Calu3 (cell line): ENCODE results near the gene SYNE2. TPM values are rescaled to one million over a fixed set of nuclear protein-coding genes. Genes with fewer than 3 reads are reported as not detected.

Experiments
- BruUV-seq: library from RNA; stranded (reverse); fragments of 400-500 nt; replicated peaks from 2 replicates; lab custom pipeline; 2021; lab: Mats Ljungman, UMichigan
- CTCF ChIA-PET: fragments of 300-600 bp; sonication (Branson Sonifier 250); formaldehyde crosslinking; loops from one replicate; lab custom pipeline; 2022; ENCODE audit warnings: antibody characterized with exemption; lab: Charles Lee
- DNase-seq: peaks from one replicate; pipeline ENCODE4 v3.0.0; 2022
- H3K27ac Mint-ChIP-seq: one replicate; pipeline ENCODE4 v1.8.0; 2022; ENCODE audit warnings: mixed read lengths; ENCODE audit not compliant: unreplicated experiment
- H3K27me3 Mint-ChIP-seq: one replicate; pipeline ENCODE4 v1.8.0; 2022; ENCODE audit warnings: mixed read lengths; ENCODE audit not compliant: unreplicated experiment
- H3K36me3 Mint-ChIP-seq: one replicate; pipeline ENCODE4 v1.8.0; 2022; ENCODE audit warnings: mild to moderate bottlenecking, moderate library complexity, mixed read lengths; ENCODE audit not compliant: insufficient read depth, unreplicated experiment
- H3K4me1 Mint-ChIP-seq: one replicate; pipeline ENCODE4 v1.8.0; 2022; ENCODE audit warnings: mild to moderate bottlenecking, low read depth, mixed read lengths; ENCODE audit not compliant: unreplicated experiment
- H3K4me3 Mint-ChIP-seq: one replicate; pipeline ENCODE4 v1.8.0; 2022; ENCODE audit warnings: mild to moderate bottlenecking, low read depth, moderate library complexity, mixed read lengths; ENCODE audit not compliant: unreplicated experiment
- H3K9me3 Mint-ChIP-seq: one replicate; pipeline ENCODE4 v1.8.0; 2022; ENCODE audit warnings: low read depth, mixed read lengths; ENCODE audit not compliant: unreplicated experiment
- intact Hi-C: fragments of 100-400 bp; cut with micrococcal nuclease; formaldehyde crosslinking; loops from one replicate; pipeline ENCODE4 v1.10.0; 2022; ENCODE audit not compliant: unreplicated experiment
- total RNA-seq: library from RNA; stranded (reverse); gene quantifications from 2 replicates; pipeline ENCODE4 v1.2.3, GENCODE V29; 2022
- TF ChIP-seq, protein P1 (sequence below): fragments of 200-600 bp; IDR thresholded peaks from one replicate; pipeline ENCODE4 v1.8.0; 2022; ENCODE audit warnings: antibody characterized with exemption; ENCODE audit not compliant: unreplicated experiment

The SYNE2 gene
- total RNA-seq, 1 experiment from 2014 or later: 171 TPM

DNA sequence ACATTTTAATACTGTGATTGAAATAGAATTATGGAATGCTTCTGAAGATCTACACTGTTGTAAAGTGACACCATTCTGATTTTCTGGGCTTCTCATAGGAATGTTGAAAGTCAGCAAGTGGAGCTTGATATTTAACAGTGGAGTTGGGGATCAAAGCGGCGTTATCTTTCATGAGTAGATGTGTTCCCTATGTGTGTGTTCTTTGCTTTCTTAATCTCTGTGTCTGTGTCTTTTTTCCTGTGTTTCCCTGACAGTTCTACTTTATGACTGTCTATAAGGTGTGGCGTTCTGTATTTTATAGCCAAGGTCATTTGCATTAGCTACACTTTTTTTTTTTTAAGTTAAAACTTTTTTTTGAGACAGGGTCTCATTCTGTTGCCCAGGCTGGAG, 24.7 kb downstream of the SYNE2 start:
- no TSS peak for BruUV-seq
- no peak for DNase-seq
- Mint-ChIP-seq H3K4me3 (no peak overlapping the region), H3K27ac (peak overlapping the region; percentile 58), H3K4me1 (peaks cover 43% of the 10 kb centered on the region), H3K27me3 (no peaks in the 10 kb centered on the region), H3K9me3 (no peaks in the 10 kb centered on the region), H3K36me3 (peaks cover 22% of the 10 kb centered on the region)
- intact Hi-C loops: no loop called here
- TF ChIP-seq, protein P1, sequence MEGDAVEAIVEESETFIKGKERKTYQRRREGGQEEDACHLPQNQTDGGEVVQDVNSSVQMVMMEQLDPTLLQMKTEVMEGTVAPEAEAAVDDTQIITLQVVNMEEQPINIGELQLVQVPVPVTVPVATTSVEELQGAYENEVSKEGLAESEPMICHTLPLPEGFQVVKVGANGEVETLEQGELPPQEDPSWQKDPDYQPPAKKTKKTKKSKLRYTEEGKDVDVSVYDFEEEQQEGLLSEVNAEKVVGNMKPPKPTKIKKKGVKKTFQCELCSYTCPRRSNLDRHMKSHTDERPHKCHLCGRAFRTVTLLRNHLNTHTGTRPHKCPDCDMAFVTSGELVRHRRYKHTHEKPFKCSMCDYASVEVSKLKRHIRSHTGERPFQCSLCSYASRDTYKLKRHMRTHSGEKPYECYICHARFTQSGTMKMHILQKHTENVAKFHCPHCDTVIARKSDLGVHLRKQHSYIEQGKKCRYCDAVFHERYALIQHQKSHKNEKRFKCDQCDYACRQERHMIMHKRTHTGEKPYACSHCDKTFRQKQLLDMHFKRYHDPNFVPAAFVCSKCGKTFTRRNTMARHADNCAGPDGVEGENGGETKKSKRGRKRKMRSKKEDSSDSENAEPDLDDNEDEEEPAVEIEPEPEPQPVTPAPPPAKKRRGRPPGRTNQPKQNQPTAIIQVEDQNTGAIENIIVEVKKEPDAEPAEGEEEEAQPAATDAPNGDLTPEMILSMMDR: no peak
- CTCF ChIA-PET: no interaction called here

DNA sequence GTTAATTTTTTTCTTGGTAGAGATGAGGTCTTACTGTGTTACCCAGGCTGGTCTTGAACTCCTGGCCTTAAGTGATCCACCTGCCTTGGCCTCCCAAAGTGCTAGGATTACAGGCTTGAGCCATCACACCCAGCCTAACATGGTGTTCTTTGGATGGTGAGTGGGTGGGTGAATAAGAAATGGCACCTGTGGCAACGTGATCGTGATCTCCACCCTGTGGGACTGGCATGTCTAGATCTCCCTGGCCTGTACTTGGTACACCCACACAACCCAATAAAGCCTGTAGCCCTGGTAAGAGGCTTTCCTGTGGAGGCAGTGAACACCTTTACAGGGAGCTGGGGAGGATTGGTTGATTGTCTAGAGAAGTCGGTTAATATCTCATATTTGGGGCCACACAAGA, 25.2 kb downstream of the SYNE2 start:
- Mint-ChIP-seq H3K4me1 (peaks cover 38% of the 10 kb centered on the region), H3K27me3 (no peaks in the 10 kb centered on the region), H3K27ac (no peak overlapping the region), H3K4me3 (no peak overlapping the region), H3K9me3 (no peaks in the 10 kb centered on the region), H3K36me3 (peaks cover 22% of the 10 kb centered on the region)
- no peak for DNase-seq
- intact Hi-C loops: no loop called here
- CTCF ChIA-PET: no interaction called here
- TF ChIP-seq, protein P1: no peak
- no TSS peak for BruUV-seq

- peaks cover 22% of the 10 kb centered on the region for H3K36me3 Mint-ChIP-seq
- CTCF ChIA-PET: no interaction called here
- TF ChIP-seq, protein P1: no peak
- no peaks in the 10 kb centered on the region for H3K27me3 Mint-ChIP-seq
- intact Hi-C loops: no loop called here
- H3K27ac Mint-ChIP-seq: no peak overlapping the region
- no TSS peak for BruUV-seq
- no peak for DNase-seq
- H3K4me3 Mint-ChIP-seq: no peak overlapping the region
- H3K4me1 Mint-ChIP-seq: peaks cover 33% of the 10 kb centered on the region
- H3K9me3 Mint-ChIP-seq: no peaks in the 10 kb centered on the region
Measured at GRCh38 chr14:63878792-63879191, 26.0 kb downstream of the SYNE2 start.

DNA sequence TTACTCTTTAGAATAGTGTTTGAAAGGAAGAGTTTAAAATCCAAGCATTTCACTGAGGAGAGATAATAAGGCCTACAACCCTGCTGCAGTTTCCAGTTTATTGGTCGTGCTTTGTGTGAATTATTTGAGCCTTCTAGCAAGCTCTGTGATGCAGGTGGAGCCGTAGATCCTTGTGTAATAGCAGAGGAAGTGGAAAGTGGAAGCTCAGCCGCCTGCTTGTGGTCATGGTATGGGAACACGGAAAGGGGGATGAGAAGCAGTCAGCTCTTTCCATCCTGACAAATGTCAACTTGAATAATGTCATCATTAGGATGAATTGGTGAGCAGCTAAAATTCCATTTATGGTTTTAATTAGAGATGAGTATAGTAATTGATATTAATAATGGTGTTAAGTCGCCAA, 29.1 kb downstream of the SYNE2 start:
- TF ChIP-seq, protein P1: no peak
- Mint-ChIP-seq H3K27me3 (no peaks in the 10 kb centered on the region), H3K36me3 (peaks cover 14% of the 10 kb centered on the region), H3K9me3 (no peaks in the 10 kb centered on the region), H3K27ac (no peak overlapping the region), H3K4me3 (no peak overlapping the region), H3K4me1 (peaks cover 28% of the 10 kb centered on the region)
- DNase-seq: no peak
- CTCF ChIA-PET: no interaction called here
- intact Hi-C loops: no loop called here
- no TSS peak for BruUV-seq
